Neural progenitor cell (in vitro differentiated cells): ENCODE measurements around the gene SPRY4.

Experiments used
- EZH2 ChIP-seq: fragments of 200-600 bp; sonication (generic); IDR thresholded peaks from 2 replicates; pipeline ENCODE4 v1.6.1; 2017; ENCODE audit warnings: antibody characterized with exemption, mild to moderate bottlenecking, moderate library complexity
- TF ChIP-seq, protein P1 (sequence below): fragments of 200-600 bp; sonication (generic); IDR thresholded peaks from 2 replicates; pipeline ENCODE4 v1.5.1; 2017; ENCODE audit warnings: antibody characterized with exemption, mild to moderate bottlenecking

DNA sequence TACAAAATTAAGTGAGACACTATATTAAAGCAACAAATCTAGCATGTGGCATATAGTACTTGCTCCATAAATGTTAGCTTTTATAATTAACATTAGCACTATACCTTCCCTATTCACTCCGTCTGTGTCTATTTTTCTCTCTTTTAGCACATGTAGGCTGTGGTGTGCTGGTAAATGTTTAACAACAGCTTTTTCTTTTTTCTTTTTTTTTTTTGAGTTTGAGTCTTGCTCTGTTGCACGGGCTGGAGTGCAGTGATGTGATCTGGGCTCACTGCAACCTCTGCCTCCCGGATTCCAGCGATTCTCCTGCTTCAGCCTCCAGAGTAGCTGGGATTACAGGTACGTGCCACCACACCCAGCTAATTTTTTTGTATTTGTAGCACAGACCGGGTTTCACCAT, 62.1 kb downstream of the SPRY4 start:
- TF ChIP-seq, protein P1, sequence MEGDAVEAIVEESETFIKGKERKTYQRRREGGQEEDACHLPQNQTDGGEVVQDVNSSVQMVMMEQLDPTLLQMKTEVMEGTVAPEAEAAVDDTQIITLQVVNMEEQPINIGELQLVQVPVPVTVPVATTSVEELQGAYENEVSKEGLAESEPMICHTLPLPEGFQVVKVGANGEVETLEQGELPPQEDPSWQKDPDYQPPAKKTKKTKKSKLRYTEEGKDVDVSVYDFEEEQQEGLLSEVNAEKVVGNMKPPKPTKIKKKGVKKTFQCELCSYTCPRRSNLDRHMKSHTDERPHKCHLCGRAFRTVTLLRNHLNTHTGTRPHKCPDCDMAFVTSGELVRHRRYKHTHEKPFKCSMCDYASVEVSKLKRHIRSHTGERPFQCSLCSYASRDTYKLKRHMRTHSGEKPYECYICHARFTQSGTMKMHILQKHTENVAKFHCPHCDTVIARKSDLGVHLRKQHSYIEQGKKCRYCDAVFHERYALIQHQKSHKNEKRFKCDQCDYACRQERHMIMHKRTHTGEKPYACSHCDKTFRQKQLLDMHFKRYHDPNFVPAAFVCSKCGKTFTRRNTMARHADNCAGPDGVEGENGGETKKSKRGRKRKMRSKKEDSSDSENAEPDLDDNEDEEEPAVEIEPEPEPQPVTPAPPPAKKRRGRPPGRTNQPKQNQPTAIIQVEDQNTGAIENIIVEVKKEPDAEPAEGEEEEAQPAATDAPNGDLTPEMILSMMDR = no peak
- no peak for TF ChIP-seq EZH2
